Activated gamma-delta T cell treated with Interleukin-2 at 50 U/mL for 16 hours (primary cell): ENCODE results near the gene CHMP4A.

Experiments used
- DNase-seq: peaks from one replicate; pipeline ENCODE4 v3.0.0-alpha.2; 2020

The CHMP4A gene

GRCh38 chr14:24212924-24213865, at the start of gene CHMP4A:
CHMP4A (minus strand) TSS chr14:24213488; CDS start chr14:24213439, 49 bp downstream.
- DNase-seq = peak; percentile 96

GRCh38 chr14:24261969-24262327, 48.7 kb upstream of the CHMP4A start:
- DNase-seq = no peak

- DNase-seq = no peak
Measured at GRCh38 chr14:24261256-24261968, 48.1 kb upstream of the CHMP4A start.

- DNase-seq = no peak
Measured at GRCh38 chr14:24260780-24261157, 47.5 kb upstream of the CHMP4A start.

- no peak for DNase-seq
Measured at GRCh38 chr14:24260026-24260779, 46.9 kb upstream of the CHMP4A start.

GRCh38 chr14:24259282-24260025, 46.2 kb upstream of the CHMP4A start:
- no peak for DNase-seq

- no peak for DNase-seq
Measured at GRCh38 chr14:24258548-24259265, 45.4 kb upstream of the CHMP4A start.

GRCh38 chr14:24258119-24258518, 44.8 kb upstream of the CHMP4A start:
- no peak for DNase-seq

- DNase-seq = no peak
Measured at GRCh38 chr14:24256960-24257359, 43.7 kb upstream of the CHMP4A start.

GRCh38 chr14:24255931-24256711, 42.8 kb upstream of the CHMP4A start:
- DNase-seq = no peak

GRCh38 chr14:24255438-24255837, 42.1 kb upstream of the CHMP4A start:
- DNase-seq = no peak

- no peak for DNase-seq
Measured at GRCh38 chr14:24254630-24255392, 41.5 kb upstream of the CHMP4A start.

GRCh38 chr14:24253936-24254335, 40.6 kb upstream of the CHMP4A start:
- no peak for DNase-seq

GRCh38 chr14:24252289-24253124, 39.2 kb upstream of the CHMP4A start:
- DNase-seq = no peak

- DNase-seq = no peak
Measured at GRCh38 chr14:24251880-24252288, 38.6 kb upstream of the CHMP4A start.

- no peak for DNase-seq
Measured at GRCh38 chr14:24250354-24250753, 37.1 kb upstream of the CHMP4A start.

- DNase-seq = no peak
Measured at GRCh38 chr14:24249230-24250021, 36.1 kb upstream of the CHMP4A start.

GRCh38 chr14:24247422-24247821, 34.1 kb upstream of the CHMP4A start:
- no peak for DNase-seq
